SH-SY5Y (cell line): ENCODE measurements around the gene TMEM120B.

Experiments
- GATA2 ChIP-seq: IDR thresholded peaks from 2 replicates; pipeline ENCODE4 v1.6.1; 2011; ENCODE audit warnings: mild to moderate bottlenecking, low read depth, low read length
- GATA3 ChIP-seq: IDR thresholded peaks from 2 replicates; pipeline ENCODE4 v1.6.1; 2011; ENCODE audit warnings: low read depth, mild to moderate bottlenecking, low read length, moderate library complexity

- no peak for TF ChIP-seq GATA2
- no peak for TF ChIP-seq GATA3
Measured at GRCh38 chr12:121830588-121831265, 118.2 kb downstream of the TMEM120B start.
